ENCODE measurements around the gene ELAVL2.

The ELAVL2 gene

GRCh38 chr9:23644896-23645295 lies 181.1 kb downstream of the ELAVL2 start:
- TF ChIP-seq CTCF (IDR thresholded peaks at IDR 0.05; ENCODE audit: extremely low read depth, missing control alignments): no peak
- no peak for DNase-seq (ENCODE audit: low spot score)

- DNase-seq (ENCODE audit: low spot score): no peak
- TF ChIP-seq CTCF (IDR thresholded peaks at IDR 0.05; ENCODE audit: extremely low read depth, missing control alignments): no peak
Observed at GRCh38 chr9:23644326-23644725, 181.7 kb downstream of the ELAVL2 start.

- TF ChIP-seq CTCF (IDR thresholded peaks at IDR 0.05; ENCODE audit: extremely low read depth, missing control alignments): no peak
- DNase-seq (ENCODE audit: low spot score): no peak
Observed at GRCh38 chr9:23643656-23644258, 182.3 kb downstream of the ELAVL2 start.
